DMS114 treated with DMSO at 0.1 percent for 48 hours (cell line): ENCODE measurements around the gene TCF23.

ENCODE experiments used
- DNase-seq: peaks from one replicate; lab custom pipeline; 2025; ENCODE audit not compliant: unreplicated experiment; lab: John Stamatoyannopoulos, UW

Gene TCF23

GRCh38 chr2:27128668-27129571 is 19.9 kb upstream of the TCF23 start:
- DNase-seq: no peak

DNA sequence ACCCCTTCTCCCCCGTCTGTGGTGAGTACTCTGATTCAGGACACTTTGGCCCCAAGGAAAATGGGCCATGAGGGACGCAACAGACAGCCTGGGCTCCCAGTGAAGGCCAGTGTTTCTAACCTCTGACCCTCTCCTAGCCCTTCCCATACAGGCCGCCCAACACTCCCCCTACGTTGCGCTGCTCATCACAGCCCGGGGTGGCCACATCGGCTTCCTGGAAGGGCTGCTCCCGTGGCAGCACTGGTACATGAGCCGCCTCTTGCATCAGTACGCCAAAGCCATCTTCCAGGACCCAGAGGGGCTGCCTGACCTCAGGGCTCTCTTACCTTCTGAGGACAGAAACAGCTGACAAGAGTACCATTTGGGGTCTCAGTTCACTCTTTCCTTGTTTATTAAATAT is 18.4 kb upstream of the TCF23 start:
- DNase-seq: no peak

DNA sequence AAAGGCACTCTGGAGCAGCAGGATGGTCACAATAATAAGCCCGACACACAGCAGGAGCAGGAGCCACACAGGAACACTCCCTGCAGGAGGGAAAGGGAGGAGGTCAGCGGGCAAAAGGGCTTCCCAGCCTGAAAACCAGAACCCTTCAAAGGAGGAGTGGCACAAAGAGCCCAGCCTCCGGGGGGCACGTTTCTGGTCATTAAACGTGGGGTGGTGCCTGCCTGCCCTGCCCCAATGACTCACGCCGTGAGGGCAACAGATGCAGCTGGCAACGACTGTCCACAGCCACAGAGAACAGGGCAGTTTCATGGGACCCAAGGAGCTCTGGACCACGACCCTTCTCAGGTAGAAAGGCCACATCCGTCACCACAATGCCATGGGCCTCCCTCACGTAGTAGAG is 17.4 kb upstream of the TCF23 start:
- DNase-seq: no peak

GRCh38 chr2:27133195-27133875 is 15.5 kb upstream of the TCF23 start:
- DNase-seq: no peak

- DNase-seq: peak; percentile 83
Observed at GRCh38 chr2:27133905-27134780, 14.7 kb upstream of the TCF23 start, which contains the start of gene PREB. PREB (minus strand) TSS chr2:27134636; CDS start chr2:27134421, 215 bp downstream.

DNA sequence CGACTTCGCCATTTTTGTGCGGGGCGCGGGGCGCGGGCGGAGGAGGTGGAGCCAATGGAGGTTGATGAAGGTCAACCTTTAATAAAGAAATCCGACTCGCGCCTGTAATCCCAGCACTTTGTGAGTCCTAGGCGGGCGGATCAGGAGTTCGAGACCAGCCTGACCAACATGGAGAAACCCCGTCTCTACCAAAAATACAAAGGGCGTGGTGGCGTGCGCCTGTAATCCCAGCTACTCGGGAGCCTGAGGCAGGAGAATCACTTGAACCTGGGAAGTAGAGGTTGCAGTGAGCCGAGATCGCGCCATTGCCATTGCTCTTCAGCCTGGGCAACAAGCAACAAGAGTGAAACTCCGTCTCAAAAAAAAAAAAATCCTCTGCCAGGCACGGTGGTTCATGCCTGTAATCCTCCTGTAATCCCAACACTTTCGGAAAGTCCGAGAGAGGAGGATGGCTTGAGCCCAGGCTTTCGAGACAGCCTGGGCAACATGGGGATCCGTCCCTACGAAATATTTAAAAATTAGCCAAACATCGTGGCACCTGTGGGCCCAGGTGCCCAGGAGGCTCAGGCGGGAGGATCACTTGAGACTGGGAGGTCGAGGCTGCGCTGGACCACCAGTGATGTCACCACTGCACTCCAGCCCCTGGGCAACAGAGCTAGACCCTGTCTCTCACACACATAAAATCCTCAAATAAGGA is 13.9 kb upstream of the TCF23 start:
- no peak for DNase-seq

DNA sequence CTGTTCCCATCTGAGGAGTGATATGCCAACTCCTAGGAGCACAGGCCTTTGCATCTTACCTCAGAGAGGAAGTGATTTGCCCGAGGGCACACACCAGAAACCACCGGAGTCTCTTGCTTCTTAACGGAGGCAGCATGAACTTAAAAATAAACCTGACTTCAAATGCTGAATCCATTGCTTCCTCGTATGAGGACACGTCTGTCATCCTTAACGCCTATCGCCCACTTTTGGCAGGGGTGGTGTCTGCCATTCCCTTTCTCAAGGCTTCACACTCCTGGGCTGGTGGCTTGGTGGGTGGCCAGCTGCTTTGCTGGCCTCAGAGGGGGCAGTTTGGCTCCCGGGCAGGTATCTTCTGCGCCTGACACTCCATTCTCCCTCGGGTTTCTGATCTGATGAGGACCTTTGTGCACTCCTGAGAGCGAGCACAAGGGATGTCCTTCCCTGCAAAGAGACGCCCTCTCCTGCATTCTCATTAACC is 13.3 kb upstream of the TCF23 start:
- DNase-seq: no peak

- no peak for DNase-seq
Observed at GRCh38 chr2:27136751-27137150, 12.1 kb upstream of the TCF23 start.

- DNase-seq: no peak
Observed at GRCh38 chr2:27137322-27137935, 11.4 kb upstream of the TCF23 start.

GRCh38 chr2:27138111-27138510 is 10.7 kb upstream of the TCF23 start:
- no peak for DNase-seq

DNA sequence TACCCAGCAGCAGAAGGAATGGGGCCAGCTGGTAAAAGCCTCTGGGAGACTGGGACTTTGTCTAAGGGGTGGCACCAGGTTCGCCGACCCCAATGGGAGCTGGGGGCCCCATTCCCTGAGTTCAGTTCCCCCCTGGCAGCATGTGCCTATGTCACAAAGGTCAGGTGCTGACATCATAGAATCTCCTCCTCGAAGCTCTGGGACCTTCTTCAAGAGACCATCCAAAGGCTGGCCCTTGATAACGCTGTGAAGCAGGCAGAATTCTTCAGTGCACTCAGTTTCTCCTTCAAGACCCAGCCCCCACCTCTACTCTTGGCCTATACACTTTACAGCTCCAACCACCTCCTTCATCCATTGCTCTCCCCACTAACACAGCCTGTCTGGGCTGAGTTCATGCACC is 9.5 kb upstream of the TCF23 start, which contains the start of gene PRR30:
TSS of gene PRR30 (minus strand) at position 101 of the 400 bp plus-strand sequence. CDS start 1,081 bp downstream, outside the sequence.
- no peak for DNase-seq

GRCh38 chr2:27143285-27143684 is 5.5 kb upstream of the TCF23 start:
- DNase-seq: no peak

- no peak for DNase-seq
Observed at GRCh38 chr2:27145682-27146081, 3.1 kb upstream of the TCF23 start.

DNA sequence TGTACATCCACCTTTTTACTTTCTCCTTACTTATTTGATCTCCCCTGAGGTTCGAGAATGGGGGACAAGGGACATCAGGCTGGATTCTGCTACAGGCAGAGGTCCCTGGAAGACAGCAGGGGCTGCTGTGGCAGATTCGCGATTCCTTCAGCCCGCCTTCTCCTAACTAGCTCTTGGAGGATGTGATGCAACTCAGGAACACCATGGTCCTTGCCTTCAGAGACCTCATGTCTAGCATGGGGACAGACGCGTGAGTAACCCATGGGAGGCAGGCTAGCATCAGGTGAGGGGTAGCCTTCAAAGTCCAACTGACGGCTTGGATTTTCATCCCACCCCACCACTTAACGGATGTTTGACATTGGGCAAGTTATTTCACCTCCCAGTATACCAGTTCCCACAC is 869 bp upstream of the TCF23 start:
- DNase-seq: no peak

DNA sequence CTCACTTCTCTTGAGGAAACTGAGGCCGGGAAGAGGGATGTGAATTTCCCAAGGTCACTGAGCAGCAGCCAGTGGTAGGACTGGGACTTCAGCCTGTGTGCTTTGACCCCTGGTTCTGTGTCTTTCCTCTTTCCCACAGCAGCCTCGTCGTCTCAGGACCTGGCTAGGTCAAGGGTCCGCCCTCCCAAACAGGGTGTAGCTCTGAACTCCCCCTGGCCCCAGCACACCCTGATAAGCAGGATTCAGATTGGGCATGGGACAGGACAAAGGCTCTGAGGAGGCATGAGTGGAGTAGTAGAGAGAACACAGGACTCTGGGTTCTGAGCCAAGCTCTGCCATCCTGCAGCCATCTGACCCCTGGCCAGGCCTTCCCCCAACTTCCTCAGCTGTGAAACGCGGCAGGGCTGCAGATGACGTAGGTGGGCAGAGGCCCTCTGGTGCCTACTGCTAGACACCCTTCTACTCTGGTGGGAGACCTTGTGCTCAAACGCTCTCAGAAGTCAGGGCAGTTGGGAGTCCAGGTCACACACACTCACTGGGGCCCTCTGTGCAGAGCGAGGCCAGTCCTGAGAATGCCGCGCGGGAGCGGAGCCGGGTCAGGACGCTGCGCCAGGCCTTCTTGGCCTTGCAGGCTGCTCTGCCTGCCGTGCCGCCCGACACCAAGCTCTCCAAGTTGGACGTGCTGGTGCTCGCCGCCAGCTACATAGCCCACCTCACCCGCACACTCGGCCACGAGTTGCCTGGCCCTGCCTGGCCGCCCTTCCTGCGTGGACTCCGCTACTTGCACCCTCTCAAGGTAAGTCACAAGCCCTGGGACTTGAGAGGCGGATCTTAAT is 984 bp downstream of the TCF23 start:
- DNase-seq: no peak

DNA sequence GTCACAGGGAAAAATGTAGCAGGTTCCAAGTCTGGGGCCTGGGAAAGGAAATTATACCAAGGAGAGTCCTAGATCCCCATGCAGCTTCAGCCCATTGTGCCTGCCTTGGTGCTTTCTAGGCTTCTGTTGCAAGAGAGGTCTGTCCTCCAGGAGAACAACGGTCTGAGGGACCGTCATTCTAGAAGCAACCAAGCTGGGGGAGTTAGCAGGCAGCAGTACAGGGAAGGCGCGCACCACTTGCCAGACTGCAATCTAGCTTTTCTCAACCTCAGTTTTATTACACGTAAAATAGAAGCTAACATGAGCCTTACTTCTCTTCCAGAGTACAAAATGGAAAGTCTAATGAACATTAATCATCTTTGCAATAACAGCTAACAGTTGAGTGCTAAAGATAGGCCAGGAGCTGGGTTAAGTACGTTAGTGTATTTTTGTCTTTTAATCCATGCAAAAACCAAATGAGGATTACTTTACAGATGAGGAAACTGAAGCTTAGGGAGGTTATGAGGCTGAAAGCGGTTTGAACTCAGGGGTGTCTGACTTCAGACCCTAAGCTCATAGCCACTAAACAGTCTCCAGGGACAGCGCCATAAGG is 1.9 kb downstream of the TCF23 start:
- no peak for DNase-seq

DNA sequence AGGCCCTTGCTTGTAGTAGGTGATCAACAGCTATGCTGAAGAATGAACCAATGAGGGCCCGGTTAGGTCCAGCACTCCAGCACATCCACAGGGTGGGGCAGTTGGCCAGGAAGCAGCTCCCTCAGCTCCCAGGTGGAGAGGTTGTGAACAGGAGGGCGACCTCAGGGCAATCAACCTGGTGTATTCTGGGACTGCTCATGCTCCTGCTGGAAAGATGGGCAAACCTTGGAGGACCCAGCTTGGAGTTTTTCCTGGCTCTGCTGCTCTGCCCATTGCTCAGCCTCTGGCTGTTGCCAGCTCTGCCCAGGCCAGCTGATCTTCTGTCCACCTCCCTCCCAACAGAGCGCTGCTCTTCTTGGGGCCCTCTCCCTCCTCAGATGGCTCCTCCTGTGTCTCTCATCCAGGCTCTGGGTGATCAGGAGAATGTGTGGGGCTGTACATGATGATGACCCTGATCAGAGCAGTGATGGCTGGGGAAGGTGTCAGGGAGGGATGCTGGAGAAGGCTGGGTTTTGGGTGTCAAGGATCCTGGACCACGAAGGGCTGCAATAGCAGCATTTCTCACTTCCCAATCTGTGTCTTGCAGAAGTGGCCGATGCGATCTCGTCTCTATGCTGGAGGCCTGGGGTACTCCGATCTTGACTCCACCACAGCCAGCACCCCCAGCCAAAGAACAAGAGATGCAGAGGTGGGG is 3.4 kb downstream of the TCF23 start:
- no peak for DNase-seq

DNA sequence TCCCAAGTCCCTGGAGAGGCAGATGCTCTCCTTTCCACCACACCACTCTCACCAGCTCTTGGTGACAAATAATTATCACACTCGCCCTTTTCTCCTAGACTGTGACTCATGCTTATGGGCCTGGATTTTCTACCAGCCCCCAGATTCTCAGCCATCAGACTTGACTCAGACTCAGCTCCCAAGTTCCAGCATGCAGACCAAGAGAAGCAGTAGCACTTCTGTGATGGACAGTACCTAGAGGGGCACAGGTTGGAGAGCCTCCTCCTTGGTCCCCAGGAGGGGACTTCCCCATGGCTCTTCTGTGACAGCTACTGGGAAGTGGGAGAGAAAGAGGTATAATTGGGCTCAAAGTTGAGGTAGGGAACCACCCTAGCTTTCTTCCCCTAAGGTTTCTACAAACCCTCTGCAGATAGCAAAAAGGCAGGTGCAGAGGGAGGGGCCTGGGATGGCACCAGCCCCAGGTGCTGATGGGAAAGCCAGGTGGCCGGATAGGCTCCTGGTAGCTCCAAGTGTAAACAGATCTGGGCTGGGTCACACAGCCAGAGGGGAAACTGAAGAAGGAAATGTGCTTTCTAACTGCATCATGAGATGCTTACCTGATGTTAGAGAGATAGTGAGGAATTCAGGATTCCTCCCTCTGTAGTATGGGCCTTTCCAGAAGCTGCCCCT is 4.1 kb downstream of the TCF23 start:
- DNase-seq: no peak
